BJ (cell line): ENCODE measurements around the gene DEGS1. TPM values are rescaled to one million over a fixed set of nuclear protein-coding genes. Genes with fewer than 3 reads are reported as not detected.

Source experiments
- CTCF ChIA-PET: fragments of 350-600 bp; formaldehyde crosslinking; extraction: SDS; loops from one replicate; lab custom pipeline; 2021; ENCODE audit warnings: antibody characterized with exemption, inconsistent platforms; lab: Yijun Ruan, JAX
- POLR2A ChIA-PET: fragments of 300-600 bp; sonication (Branson Sonifier 250); formaldehyde crosslinking; extraction: SDS; loops from one replicate; lab custom pipeline; 2021; ENCODE audit warnings: antibody characterized with exemption; lab: Charles Lee
- DNase-seq: peaks from one replicate; pipeline ENCODE4 v3.0.0-alpha.2; 2011; ENCODE audit warnings: low read depth
- H3K27me3 ChIP-seq: 2 replicates; pipeline ENCODE4 v1.6.0; 2011; ENCODE audit warnings: low read length; ENCODE audit not compliant: control insufficient read depth, insufficient read depth
- H3K36me3 ChIP-seq: 2 replicates; pipeline ENCODE4 v1.5.1; 2011; ENCODE audit warnings: low read length; ENCODE audit not compliant: control insufficient read depth, insufficient read depth
- H3K4me3 ChIP-seq: 2 replicates; pipeline ENCODE4 v1.5.1; 2011; ENCODE audit warnings: low read depth, mild to moderate bottlenecking, control low read depth, low read length
- CTCF ChIP-seq: IDR thresholded peaks from 2 replicates; pipeline ENCODE4 v1.5.1; 2011; ENCODE audit warnings: low read depth, mild to moderate bottlenecking, control low read depth, inconsistent platforms, low read length, moderate library complexity; ENCODE audit not compliant: insufficient read depth
- polyA plus RNA-seq: library from polyadenylated mRNA; depleted of rRNA; stranded (reverse); fragments of >200 nt; gene quantifications from 2 replicates; pipeline ENCODE4 v1.2.3, GENCODE V29; 2011

The DEGS1 gene
- polyA plus RNA-seq, 1 experiment = 77.2 TPM

GRCh38 chr1:224178894-224179293 lies 4.1 kb upstream of the DEGS1 start:
- no peak for DNase-seq
- Histone ChIP-seq H3K36me3 (no peaks in the 10 kb centered on the region), H3K27me3 (no peaks in the 10 kb centered on the region), H3K4me3 (no peak overlapping the region)
- POLR2A ChIA-PET = no interaction called here
- no peak for TF ChIP-seq CTCF
- CTCF ChIA-PET = interaction anchor here (1.0 kb wide), 1 partner anchor 9 kb away, joined by 3 read pairs; no protein-coding TSS in a partner anchor

DNA sequence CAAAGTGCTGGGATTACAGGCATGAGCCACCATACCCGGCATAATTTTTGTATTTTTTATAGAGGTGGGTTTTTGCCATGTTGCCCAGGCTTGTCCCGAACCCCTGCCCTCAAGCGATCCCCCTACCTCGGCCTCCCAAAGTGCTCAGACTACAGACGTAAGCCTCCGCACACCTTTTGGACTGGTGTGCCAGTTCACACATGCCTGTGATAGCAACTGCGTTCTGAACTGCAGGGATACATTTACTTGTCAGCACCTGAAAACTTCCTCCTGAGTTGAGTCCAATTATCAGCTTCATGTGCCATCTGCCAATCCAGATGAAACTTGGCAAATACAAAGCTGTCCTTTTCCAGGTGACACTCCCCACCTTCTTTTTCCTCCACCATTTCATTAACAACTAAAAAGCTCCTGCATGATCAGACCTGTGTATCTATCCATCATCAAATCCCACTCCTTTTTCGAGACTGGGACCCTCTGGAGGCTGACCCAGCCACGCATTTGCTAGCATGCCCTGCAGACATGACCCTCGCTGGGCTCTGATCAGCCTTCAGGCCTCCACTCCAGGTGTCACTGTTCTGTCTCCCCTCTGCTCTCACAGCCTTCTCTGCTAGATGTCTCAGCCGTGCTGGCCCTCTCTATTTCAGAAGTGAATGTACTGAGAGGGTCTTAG lies 2.1 kb upstream of the DEGS1 start:
- H3K27me3 ChIP-seq = no peaks in the 10 kb centered on the region
- H3K36me3 ChIP-seq = peaks cover 1% of the 10 kb centered on the region; the same call in 1 of the 2 replicates
- DNase-seq = no peak
- H3K4me3 ChIP-seq = no peak overlapping the region
- ChIA-PET POLR2A (no interaction called here), CTCF (interaction anchor here (0.6 kb wide), 1 partner anchor 8 kb away, joined by 3 read pairs; no protein-coding TSS in a partner anchor)
- TF ChIP-seq CTCF = no peak

- ChIA-PET POLR2A (no interaction called here), CTCF (interaction anchor here (0.6 to 1.9 kb wide), 2 partner anchors 8 to 11 kb away, joined by 3 to 7 read pairs; no protein-coding TSS in a partner anchor)
- Histone ChIP-seq H3K27me3 (no peaks in the 10 kb centered on the region), H3K36me3 (peaks cover 1% of the 10 kb centered on the region; the same call in 1 of the 2 replicates), H3K4me3 (no peak overlapping the region)
- no peak for DNase-seq
- no peak for TF ChIP-seq CTCF
Measured at GRCh38 chr1:224181453-224181810, 1.6 kb upstream of the DEGS1 start.

DNA sequence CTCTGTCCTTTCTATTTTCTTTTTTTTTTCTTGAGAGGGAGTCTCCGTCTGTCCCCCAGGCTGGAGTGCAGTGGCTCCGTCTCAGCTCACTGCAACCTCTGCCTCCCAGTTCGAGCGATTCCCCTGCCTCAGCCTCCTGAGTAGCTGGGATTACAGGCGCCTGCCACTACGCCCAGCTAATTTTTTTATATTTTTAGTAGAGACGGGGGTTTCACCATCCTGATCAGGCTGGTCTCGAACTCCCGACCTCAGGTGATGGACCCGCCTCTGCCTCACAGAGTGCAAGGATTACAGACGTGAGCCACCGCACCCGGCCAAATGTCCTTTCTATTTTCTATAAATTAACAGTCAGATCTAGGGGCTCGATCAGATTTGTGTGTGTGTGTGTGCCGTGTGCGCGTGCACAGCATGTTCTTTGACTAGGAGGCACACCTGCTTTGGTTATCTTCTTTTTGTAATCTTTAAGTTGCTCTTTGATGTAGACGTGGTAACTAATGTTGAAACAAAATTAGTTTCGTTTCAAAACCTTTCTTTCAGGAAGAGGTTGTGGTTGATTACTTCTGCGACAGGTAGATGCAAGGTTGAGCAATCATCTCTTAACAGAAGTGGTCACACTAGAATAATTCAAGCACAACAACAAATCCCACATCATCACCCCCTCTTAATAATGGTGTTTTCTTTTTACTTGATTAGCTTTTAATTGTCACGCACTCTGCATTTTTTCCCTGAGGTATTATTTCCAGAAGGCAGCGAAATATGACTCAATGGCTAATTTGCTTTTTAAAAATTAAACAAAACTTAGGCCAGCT lies 779 bp upstream of the DEGS1 start:
- Histone ChIP-seq H3K4me3 (peak overlapping the region; percentile 75), H3K27me3 (no peaks in the 10 kb centered on the region), H3K36me3 (peaks cover 1% of the 10 kb centered on the region; the same call in 1 of the 2 replicates)
- no peak for DNase-seq
- no peak for TF ChIP-seq CTCF
- POLR2A ChIA-PET = interaction anchor here (0.6 kb wide), 2 partner anchors 11 to 13 kb away, joined by 3 read pairs; no protein-coding TSS in a partner anchor
- CTCF ChIA-PET = interaction anchor here (1.9 kb wide), 1 partner anchor 11 kb away, joined by 7 read pairs; no protein-coding TSS in a partner anchor
